SK-N-SH (cell line): ENCODE results near the gene BORCS5. TPM values are rescaled to one million over a fixed set of nuclear protein-coding genes. Genes with fewer than 3 reads are reported as not detected.
"Not testable (repeated sequence)": the region's sequence is repeated elsewhere in the genome, so short reads cannot be mapped to it uniquely, and the experiment has no call there.

Experiments
- CTCF ChIA-PET: fragments of 300-600, 350-600 bp; formaldehyde crosslinking; extraction: SDS; loops from one replicate; lab custom pipeline; 2021; lab: Yijun Ruan, JAX
- POLR2A ChIA-PET: fragments of 350-600 bp; sonication (Branson Sonifier 250); formaldehyde crosslinking; extraction: SDS; loops from one replicate; lab custom pipeline; 2020; ENCODE audit warnings: antibody characterized with exemption, inconsistent platforms; lab: Yijun Ruan, JAX
- DNase-seq: peaks from one replicate; pipeline ENCODE4 v3.0.0; 2012
- H2AFZ ChIP-seq: fragments of 200-600 bp; sonication (generic); 2 replicates; pipeline ENCODE4 v1.8.1; 2016; ENCODE audit warnings: antibody characterized with exemption, mild to moderate bottlenecking, low read depth
- H3F3A ChIP-seq: fragments of 200-600 bp; sonication (generic); replicated peaks from 2 replicates; pipeline ENCODE3; 2016; ENCODE audit warnings: antibody characterized with exemption, mild to moderate bottlenecking; ENCODE audit not compliant: insufficient read depth
- H3K27ac ChIP-seq, 2 experiments: fragments of 200-500 bp in 1 of 2; fragments of 200-600 bp in 1 of 2; sonication (Bioruptor generic) in 1 of 2; sonication (generic), shearing (Covaris generic) in 1 of 2; 2 replicates each; pipeline versions ENCODE4 v1.5.1 to v1.6.1; 2014 to 2016; ENCODE audit warnings: low read depth in 2 of 2, inconsistent platforms in 1 of 2, low read length in 1 of 2, mild to moderate bottlenecking in 1 of 2, mixed read lengths in 1 of 2
- H3K27me3 ChIP-seq: fragments of 200-600 bp; sonication (generic), shearing (Covaris generic); 2 replicates; pipeline ENCODE4 v1.6.1; 2016; ENCODE audit warnings: mixed run types; ENCODE audit not compliant: insufficient read depth
- H3K36me3 ChIP-seq, 2 experiments: fragments of 200-500 bp in 1 of 2; fragments of 200-600 bp in 1 of 2; sonication (Bioruptor generic) in 1 of 2; sonication (generic) in 1 of 2; replicated peaks in 1 of 2; 2 replicates each; pipeline versions ENCODE3 to v1.5.1; 2014 to 2016; ENCODE audit warnings: low read length in 1 of 2, mild to moderate bottlenecking in 1 of 2; ENCODE audit not compliant: insufficient read depth in 2 of 2, control insufficient read depth in 1 of 2
- H3K4me1 ChIP-seq, 2 experiments: fragments of 200-500 bp in 1 of 2; fragments of 200-600 bp in 1 of 2; sonication (Bioruptor generic) in 1 of 2; sonication (generic), shearing (Covaris generic) in 1 of 2; 2 replicates each; pipeline versions ENCODE4 v1.5.1 to v1.6.1; 2014 to 2016; ENCODE audit warnings: low read depth in 1 of 2, low read length in 1 of 2, mixed run types in 1 of 2; ENCODE audit not compliant: insufficient read depth in 2 of 2, control insufficient read depth in 1 of 2
- H3K4me2 ChIP-seq: fragments of 200-600 bp; sonication (generic), shearing (Covaris generic); 2 replicates; pipeline ENCODE4 v1.6.1; 2017; ENCODE audit warnings: mixed run types
- H3K4me3 ChIP-seq, 2 experiments: fragments of 200-500 bp in 1 of 2; fragments of 200-600 bp in 1 of 2; sonication (Bioruptor generic) in 1 of 2; sonication (generic), shearing (Covaris generic) in 1 of 2; 2 replicates each; pipeline versions ENCODE4 v1.5.1 to v1.8.1; 2014 to 2016; ENCODE audit warnings: low read depth in 2 of 2, inconsistent platforms in 1 of 2, low read length in 1 of 2, mild to moderate bottlenecking in 1 of 2, mixed read lengths in 1 of 2, moderate library complexity in 1 of 2
- H3K79me2 ChIP-seq: fragments of 200-600 bp; sonication (generic); 2 replicates; pipeline ENCODE4 v1.8.1; 2017; ENCODE audit warnings: mild to moderate bottlenecking; ENCODE audit not compliant: insufficient read depth
- H3K9ac ChIP-seq: fragments of 200-600 bp; sonication (generic); 2 replicates; pipeline ENCODE4 v1.6.1; 2017; ENCODE audit warnings: mixed run types
- H3K9me2 ChIP-seq: fragments of 200-600 bp; sonication (generic); 2 replicates; pipeline ENCODE4 v1.6.1; 2017; ENCODE audit warnings: mixed run types
- H3K9me3 ChIP-seq: fragments of 200-600 bp; sonication (generic); 2 replicates; pipeline ENCODE4 v1.6.1; 2017; ENCODE audit warnings: mixed run types, mild to moderate bottlenecking, moderate library complexity
- H4K20me1 ChIP-seq: fragments of 200-600 bp; sonication (generic); 2 replicates; pipeline ENCODE4 v1.6.1; 2017; ENCODE audit warnings: mild to moderate bottlenecking, mixed run types; ENCODE audit not compliant: insufficient read depth
- ELF1 ChIP-seq: IDR thresholded peaks from 2 replicates; pipeline ENCODE4 v1.4.0; 2012
- EP300 ChIP-seq, 2 experiments: IDR thresholded peaks; 2 replicates each; pipeline versions ENCODE4 v1.4.0 to v1.6.1; 2012; ENCODE audit warnings: borderline replicate concordance in 1 of 2, low read depth in 1 of 2, low read length in 1 of 2
- GATA2 ChIP-seq: sonication (generic); formaldehyde crosslinking; IDR thresholded peaks from 2 replicates; pipeline ENCODE4 v1.5.0; 2020; ENCODE audit warnings: mild to moderate bottlenecking, missing genetic modification reagents
- TCF12 ChIP-seq: IDR thresholded peaks from 2 replicates; pipeline ENCODE4 v1.4.0; 2012
- WGBS: methylation state at CpG from one replicate; pipeline ENCODE4 v1.1.6; 2017; ENCODE audit warnings: low lambda C conversion rate; 5-methylcytosine and 5-hydroxymethylcytosine counted together
- polyA plus RNA-seq, 3 experiments: library from polyadenylated mRNA; depleted of rRNA; stranded (reverse); fragments of >200 nt; gene quantifications; 2 replicates each; pipeline ENCODE4 v1.2.3, GENCODE V29; 2012
- TF ChIP-seq, protein P1 (sequence below): IDR thresholded peaks from 2 replicates; pipeline ENCODE4; 2012

Gene BORCS5
- polyA plus RNA-seq, 1 of the 3 experiments (the other 2 are of a cell fraction) = 16.3 TPM

DNA sequence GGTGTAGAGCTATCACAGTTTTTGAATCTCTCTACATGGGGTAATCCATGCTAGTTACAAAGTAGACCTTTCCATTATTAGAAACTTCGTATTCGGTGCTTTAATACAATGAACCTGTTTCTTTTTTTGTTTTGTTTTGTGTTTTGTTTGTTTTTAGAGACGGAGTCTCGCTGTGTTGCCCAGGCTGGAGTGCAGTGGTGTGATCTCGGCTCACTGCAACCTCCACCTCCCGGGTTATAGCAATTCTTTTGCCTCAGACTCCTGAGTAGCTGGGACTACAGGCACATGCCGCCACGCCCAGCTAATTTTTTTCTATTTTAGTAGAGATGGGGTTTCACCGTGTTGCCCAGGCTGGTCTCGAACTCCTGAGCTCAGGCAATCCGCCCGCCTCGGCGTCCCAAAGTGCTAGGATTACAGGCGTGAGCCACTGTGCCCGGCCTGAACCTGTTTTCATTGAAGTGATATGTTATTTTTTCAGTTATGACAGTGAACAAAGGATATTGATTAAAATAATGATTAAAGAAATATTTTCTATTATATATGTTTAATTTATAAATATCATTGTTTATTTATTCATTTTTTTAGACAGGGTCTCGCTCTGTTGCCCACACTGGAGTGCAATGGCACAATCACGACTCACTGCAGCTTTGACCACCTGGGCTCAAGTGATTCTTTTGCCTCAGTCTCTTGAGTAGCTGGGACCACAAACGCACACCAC lies 5.3 kb upstream of the BORCS5 start:
- H3K36me3 ChIP-seq, DNase-seq, H3K79me2 ChIP-seq, H3K9ac ChIP-seq, H4K20me1 ChIP-seq, H3K4me2 ChIP-seq, H3K27ac ChIP-seq, H2AFZ ChIP-seq, H3K4me3 ChIP-seq, H3K27me3 ChIP-seq, H3K9me3 ChIP-seq, H3K4me1 ChIP-seq, H3K9me2 ChIP-seq: not testable (repeated sequence)
- CTCF ChIA-PET = interaction anchor here (1.6 to 2.0 kb wide), 2 partner anchors 17 to 385 kb away, joined by 3 to 7 read pairs; no protein-coding TSS in a partner anchor
- POLR2A ChIA-PET = interaction anchor here (0.6 kb wide), 1 partner anchor 16 kb away, joined by 3 read pairs; no protein-coding TSS in a partner anchor
- H3F3A ChIP-seq = peaks cover 17% of the 10 kb centered on the region
- WGBS = 95% methylated on average over 19 of the region's 19 CpGs

DNA sequence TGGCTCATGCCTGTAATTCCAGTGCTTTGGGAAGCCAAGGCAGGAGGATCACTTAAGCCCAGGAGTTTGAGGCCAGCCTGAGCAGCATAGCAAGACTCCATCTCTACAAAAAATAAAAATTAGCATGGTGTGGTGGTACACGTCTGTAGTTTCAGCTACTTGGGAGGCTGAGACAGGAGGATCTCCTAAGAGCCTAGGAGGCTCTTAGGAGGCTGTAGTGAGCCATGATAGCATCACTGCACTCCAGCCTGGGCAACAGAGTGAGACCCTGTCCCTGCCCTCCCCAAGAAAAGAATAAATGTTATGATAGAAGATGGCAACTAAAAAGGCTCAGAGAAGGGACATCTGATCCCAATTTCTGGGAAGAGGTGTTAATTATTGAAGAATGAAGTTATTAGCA lies 3.6 kb upstream of the BORCS5 start:
- H3K27ac ChIP-seq = peak overlapping the region in 1 of 2 experiments; percentile 40; a peak in 1 of 4 replicates
- no peaks in the 10 kb centered on the region for H3K9me3 ChIP-seq
- no peaks in the 10 kb centered on the region for H3K9me2 ChIP-seq
- H3K4me2 ChIP-seq = no peak overlapping the region
- 67% methylated on average over 1 of the region's 1 CpG for WGBS
- H3F3A ChIP-seq = peaks cover 17% of the 10 kb centered on the region
- H2AFZ ChIP-seq = no peak overlapping the region
- peaks cover 10% of the 10 kb centered on the region for H3K79me2 ChIP-seq
- no peak overlapping the region for H3K9ac ChIP-seq
- H3K27me3 ChIP-seq = no peaks in the 10 kb centered on the region
- no peak for DNase-seq
- no peaks in the 10 kb centered on the region for H3K36me3 ChIP-seq
- no peaks in the 10 kb centered on the region for H4K20me1 ChIP-seq
- CTCF ChIA-PET = no interaction called here
- peaks cover 0 to 11% of the 10 kb centered on the region in 2 experiments; a peak in 2 of 4 replicates for H3K4me1 ChIP-seq
- TF ChIP-seq, protein P1, sequence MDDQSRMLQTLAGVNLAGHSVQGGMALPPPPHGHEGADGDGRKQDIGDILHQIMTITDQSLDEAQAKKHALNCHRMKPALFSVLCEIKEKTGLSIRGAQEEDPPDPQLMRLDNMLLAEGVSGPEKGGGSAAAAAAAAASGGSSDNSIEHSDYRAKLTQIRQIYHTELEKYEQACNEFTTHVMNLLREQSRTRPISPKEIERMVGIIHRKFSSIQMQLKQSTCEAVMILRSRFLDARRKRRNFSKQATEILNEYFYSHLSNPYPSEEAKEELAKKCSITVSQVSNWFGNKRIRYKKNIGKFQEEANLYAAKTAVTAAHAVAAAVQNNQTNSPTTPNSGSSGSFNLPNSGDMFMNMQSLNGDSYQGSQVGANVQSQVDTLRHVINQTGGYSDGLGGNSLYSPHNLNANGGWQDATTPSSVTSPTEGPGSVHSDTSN = no peak
- TF ChIP-seq TCF12 (no peak), ELF1 (no peak)
- no peak overlapping the region for H3K4me3 ChIP-seq
- POLR2A ChIA-PET = no interaction called here

DNA sequence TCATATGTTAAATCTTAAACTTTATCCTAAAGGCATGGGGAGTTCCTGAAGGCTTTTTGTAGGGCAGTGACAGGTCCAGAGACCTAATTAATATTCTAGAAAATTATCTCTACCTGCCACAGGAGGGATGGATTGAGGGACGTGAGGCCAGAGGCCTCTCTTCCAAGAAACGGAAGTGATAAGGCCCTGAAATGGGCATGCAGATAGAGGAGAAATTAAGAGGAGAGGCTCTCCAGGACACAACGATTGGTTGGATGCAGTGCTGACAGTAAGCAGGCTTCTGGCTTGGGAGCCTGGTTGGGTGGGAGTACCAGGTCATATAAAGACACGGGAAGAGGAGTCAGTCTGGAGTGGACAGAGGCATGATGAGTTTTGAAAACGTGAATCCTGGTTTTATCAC lies 3.1 kb upstream of the BORCS5 start:
- TF ChIP-seq GATA2 (CRISPR knock-in tag) (no peak), EP300 (IDR thresholded peaks at IDR 0.05; ENCODE audit: borderline replicate concordance in 1 of 2, low read depth in 1 of 2, low read length in 1 of 2) (0 out of 4 replicates have a peak, but pooled peaks of 1 of the 2 experiments have one; percentile 11)
- no peaks in the 10 kb centered on the region for H3K9me3 ChIP-seq
- no peaks in the 10 kb centered on the region for H3K27me3 ChIP-seq
- ChIA-PET POLR2A (no interaction called here), CTCF (no interaction called here)
- H3K4me3 ChIP-seq = no peak overlapping the region
- H3K36me3 ChIP-seq = no peaks in the 10 kb centered on the region
- peak overlapping the region in 1 of 2 experiments; percentile 40; a peak in 1 of 4 replicates for H3K27ac ChIP-seq
- no peak for DNase-seq
- WGBS = 77% methylated on average over 5 of the region's 5 CpGs
- H3K9ac ChIP-seq = no peak overlapping the region
- H3K9me2 ChIP-seq = no peaks in the 10 kb centered on the region
- peaks cover 16% of the 10 kb centered on the region for H3K79me2 ChIP-seq
- peaks cover 17% of the 10 kb centered on the region for H3F3A ChIP-seq
- peaks cover 0 to 14% of the 10 kb centered on the region in 2 experiments; a peak in 2 of 4 replicates for H3K4me1 ChIP-seq
- H3K4me2 ChIP-seq = no peak overlapping the region
- H2AFZ ChIP-seq = no peak overlapping the region
- no peaks in the 10 kb centered on the region for H4K20me1 ChIP-seq
